ENCODE data around the gene FOXF2.

The FOXF2 gene

DNA sequence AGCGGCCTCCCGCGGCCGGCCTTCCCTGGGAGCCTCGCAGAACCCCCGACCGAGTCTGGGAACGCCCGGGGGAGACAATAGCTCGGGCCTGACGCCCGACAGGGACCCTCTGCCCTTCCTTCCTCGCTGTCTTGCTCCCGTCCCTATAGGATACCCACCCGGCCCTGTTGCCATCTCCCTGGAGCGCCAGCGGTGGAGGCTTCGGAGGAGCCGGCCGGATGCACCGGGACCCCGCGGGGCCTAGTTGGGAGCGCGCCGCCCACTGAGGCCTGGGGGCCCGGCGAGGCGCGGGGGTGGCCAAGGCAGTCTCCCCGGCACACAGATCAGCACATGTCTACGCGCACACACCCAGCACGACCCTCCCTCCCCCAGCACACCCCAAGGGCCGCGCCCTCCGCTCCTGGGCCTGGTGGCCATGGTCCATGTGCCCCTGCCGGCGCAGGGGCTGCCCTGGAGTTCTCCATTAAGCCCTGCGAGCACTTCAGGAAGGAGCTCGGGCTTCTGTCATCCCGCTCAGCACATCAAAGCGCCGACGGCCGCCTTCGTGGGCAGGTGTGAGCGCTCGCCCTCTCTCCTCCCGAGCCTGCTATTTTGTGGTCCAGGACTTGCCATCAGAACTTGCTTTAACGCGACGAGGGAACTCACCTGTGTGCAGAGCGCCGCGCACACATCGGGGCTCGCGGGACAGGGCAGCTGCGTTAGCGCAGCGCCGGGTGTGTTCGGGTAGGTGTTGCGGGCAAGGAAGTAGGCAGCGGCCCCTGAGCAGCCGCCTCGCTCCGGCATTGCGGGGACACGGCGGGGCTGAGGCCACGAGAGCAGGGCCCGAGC lies 3.7 kb downstream of the FOXF2 start:
- DNase-seq, result no peak

GRCh38 chr6:1393641-1394283 lies 4.4 kb downstream of the FOXF2 start:
- no peak for DNase-seq

DNA sequence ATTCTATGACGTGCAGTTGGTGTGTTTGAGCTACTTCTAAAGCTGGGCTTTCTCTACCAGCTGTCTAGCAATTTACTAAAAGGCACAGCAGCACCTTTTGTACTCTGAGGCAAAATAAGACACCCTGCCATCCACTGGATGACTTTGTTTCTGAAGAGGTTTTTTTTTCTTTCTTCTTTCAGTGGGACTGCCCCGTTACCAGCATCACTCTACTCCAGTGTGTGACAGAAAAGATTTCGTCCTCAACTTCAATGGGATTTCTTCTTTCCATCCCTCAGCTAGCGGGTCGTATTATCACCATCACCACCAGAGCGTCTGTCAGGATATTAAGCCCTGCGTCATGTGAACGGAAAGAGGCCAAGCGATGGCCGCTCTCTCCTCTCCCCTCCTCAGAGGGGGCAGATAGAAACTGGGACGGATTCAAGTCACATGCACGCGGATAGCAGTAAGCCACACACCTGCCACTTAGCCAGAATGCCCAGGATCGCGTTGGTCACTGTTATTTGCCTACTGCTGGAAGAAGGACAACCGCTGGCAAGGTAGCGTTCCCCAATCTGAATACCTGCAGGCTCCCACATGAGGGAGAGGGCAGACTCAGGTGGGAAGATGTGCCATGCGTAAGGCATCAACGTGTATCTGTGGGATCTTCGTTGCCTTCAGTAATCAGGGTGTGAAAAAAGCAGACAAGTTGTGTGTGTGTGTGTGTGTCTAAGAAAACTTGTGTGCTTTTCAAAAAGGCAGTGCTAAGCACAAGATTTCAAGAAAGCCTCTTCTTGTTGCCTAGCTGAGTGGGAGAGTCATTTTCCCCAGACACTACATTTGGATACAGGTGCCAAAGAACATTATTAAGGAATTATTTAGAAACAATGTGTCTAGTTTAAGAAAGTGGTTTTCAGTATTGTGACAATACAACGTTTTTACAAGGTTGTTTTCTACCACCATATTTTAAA lies 5.4 kb downstream of the FOXF2 start:
- no peak for DNase-seq

DNA sequence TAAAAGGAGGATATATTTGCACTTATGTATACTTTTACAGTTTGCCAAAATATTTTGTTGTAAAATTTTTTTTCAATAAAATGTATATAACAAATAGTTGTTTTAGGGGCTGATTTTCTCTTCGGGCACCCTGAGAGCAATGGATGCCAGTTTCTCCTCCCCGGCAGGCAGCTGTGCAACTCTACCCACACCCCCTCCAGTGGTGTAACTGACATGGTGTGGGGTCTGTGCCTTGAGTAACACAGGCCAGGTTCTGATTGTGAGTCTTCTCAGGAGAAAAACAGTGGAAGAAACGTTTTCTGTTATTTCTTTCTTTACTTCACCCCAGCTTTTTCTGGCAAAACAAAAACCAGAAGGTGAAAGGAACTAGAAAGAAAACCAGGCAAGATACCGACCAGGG lies 6.1 kb downstream of the FOXF2 start:
- no peak for DNase-seq

GRCh38 chr6:1395941-1396908 lies 6.8 kb downstream of the FOXF2 start:
- no peak for DNase-seq

DNA sequence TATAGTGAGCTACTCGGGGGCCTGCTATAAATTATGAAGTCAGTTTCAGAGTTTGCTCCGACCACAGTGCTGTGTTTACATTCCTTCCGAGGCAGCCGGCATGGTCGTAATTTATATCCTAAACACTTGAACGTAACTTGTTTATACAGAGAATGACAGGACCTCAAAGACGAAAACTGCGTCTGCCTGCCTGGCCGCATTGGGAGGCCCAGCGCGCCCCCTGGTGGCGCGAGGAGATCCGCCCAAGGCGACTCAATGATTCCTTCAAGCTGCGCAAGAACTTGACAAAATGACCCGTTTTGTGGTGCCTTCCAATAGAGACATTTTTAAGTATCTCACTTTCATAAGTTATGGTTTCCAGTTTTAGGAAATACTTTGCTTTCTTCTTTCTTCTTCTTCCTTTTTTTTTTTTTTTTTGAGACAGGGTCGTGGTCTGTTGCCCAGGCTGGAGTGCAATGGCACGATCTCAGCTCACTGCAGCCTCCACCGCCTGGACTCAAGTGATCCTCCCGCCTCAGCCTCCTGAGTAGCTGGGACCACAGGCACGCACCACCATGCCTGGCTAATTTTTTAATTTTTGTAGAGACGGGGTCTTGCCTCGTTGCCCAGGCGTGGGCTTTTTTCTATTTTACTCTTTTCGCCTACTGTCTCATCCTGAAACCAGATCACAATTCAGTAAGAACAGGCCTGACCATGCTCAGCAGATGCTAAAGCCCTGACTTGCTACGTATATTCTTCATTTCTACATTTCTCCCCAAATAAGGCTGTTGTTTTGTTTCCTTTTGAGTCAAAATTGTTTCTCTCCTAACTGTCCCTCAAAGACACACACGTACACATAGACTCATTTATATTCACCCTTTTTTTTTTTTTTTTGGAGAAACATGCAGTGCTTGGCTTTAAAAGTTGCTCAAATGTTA lies 7.8 kb downstream of the FOXF2 start:
- DNase-seq, result peak; percentile 58 to 75

- DNase-seq, result no peak
Observed at GRCh38 chr6:1399085-1399780, 9.9 kb downstream of the FOXF2 start.

GRCh38 chr6:1400126-1400850 lies 10.9 kb downstream of the FOXF2 start:
- DNase-seq, result no peak

DNA sequence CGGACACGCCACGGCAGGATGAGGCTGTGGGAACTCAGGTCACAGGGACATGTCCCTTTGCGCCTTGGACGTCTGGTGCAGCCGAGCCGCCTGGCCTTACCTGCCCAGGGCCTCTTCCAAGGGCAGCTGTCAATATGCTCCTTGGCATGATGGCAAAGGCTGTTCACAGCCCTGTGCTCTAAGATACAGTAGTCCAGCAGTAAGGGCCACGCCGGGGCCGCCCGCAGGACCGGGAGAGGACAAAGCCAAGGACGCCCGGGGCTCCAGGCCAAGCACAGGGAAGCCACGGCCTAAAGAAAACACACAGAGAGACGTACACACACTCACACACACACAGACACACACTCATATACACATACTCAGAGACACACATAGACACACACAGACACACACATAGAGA lies 13.0 kb downstream of the FOXF2 start:
- DNase-seq, result no peak

DNA sequence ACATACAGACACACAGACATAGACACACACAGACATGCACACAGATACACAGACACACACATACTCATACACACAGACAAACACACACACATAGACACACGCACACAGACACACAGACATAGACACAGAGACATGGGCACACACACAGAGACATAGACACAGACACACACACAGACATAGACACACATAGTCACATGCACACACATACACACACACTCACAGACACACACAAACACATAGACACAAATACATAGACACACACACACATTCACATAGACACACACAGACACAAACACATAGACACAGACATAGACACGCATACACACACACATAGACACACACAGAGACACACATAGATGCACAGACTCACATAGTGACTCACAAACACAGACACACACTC lies 13.5 kb downstream of the FOXF2 start:
- no peak for DNase-seq

- peak in 1 of 2 experiments; percentile 14 for DNase-seq
Observed at GRCh38 chr6:1403851-1404712, 14.7 kb downstream of the FOXF2 start.

DNA sequence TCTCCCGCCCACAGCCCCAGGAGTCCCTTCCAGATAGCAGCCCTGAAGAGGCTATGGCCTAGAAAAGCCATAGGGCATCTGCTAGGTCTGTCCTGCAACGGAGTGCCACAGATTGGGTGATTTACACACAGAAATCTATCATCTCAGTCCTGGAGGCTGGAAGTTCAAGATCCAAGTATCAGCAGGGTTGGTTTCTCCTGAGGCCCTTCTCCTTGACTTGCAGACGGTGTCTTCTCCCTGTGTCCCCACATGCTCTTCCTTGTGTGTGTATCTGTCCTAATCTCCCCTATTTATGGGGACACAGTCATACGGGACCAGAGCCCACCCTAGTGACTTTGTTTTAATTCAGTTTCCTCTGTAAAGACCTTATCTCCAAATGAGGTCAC lies 15.3 kb downstream of the FOXF2 start:
- DNase-seq, result no peak

DNA sequence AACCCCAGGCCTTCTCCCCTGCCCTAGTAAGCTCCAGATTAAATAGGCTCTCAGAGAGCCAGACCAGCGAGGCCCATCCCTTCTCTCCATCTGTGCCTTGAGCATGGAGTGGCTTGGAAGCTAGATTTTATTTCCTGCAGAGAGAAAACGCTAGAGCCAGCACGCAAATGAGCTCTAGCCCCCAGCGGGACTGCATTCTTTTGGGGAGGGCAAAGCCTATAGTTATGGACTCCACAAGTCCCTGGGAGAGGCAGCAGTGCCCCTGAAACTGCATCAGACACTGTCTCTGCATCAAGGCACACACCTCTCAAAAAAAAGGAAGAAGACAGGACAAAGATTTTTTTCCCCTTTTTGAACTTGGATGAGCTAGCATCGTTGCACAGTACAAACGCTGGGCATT lies 15.8 kb downstream of the FOXF2 start:
- no peak for DNase-seq

- peak; percentile 84 for DNase-seq
Observed at GRCh38 chr6:1406306-1407072, 17.1 kb downstream of the FOXF2 start.

DNA sequence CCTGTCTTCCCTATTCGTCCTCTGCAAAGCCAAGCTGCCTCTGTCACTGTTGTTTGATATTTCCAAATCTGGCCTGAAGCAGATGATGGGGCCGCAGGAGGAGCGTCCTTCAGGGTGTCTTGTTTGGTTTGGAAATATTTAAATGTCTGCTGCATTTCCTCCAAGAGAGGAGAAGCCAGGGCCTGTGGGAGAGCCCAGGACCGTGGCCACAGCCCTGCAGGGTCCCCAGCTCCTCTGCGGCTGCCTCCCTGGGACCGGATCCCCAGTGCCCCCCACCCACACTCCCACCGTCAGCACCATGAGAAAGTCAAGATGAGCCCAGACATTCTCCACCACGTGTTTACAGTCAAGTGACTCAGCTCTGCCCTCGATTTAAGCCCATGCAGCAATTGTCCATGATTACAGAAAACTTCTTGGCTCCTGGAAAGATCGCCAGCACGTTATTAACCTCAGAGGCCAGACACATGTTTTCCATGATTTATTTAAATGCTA lies 18.2 kb downstream of the FOXF2 start:
- no peak for DNase-seq

- DNase-seq, result no peak
Observed at GRCh38 chr6:1409774-1410465, 20.5 kb downstream of the FOXF2 start.

GRCh38 chr6:1412901-1413300 lies 23.5 kb downstream of the FOXF2 start:
- DNase-seq, result no peak
